HepG2 (cell line): ENCODE measurements around the gene VEGFB. TPM values are rescaled to one million over a fixed set of nuclear protein-coding genes. Genes with fewer than 3 reads are reported as not detected.

Source experiments
- ELF4 ChIP-seq: sonication (generic); formaldehyde crosslinking; IDR thresholded peaks from 2 replicates; pipeline ENCODE4 v1.5.0; 2020; ENCODE audit warnings: missing genetic modification reagents, mild to moderate bottlenecking, moderate library complexity, borderline replicate concordance
- FLYWCH1 ChIP-seq: sonication (generic); formaldehyde crosslinking; IDR thresholded peaks from 2 replicates; pipeline ENCODE4 v1.8.1; 2023; ENCODE audit warnings: mild to moderate bottlenecking, missing genetic modification reagents
- KLF13 ChIP-seq: sonication (generic); formaldehyde crosslinking; IDR thresholded peaks from 2 replicates; pipeline ENCODE4 v1.4.0; 2020; ENCODE audit warnings: mild to moderate bottlenecking, missing genetic modification reagents
- NFE2L1 ChIP-seq: sonication (generic); formaldehyde crosslinking; IDR thresholded peaks from 2 replicates; pipeline ENCODE4 v1.4.0; 2020; ENCODE audit warnings: missing genetic modification reagents, mild to moderate bottlenecking, borderline replicate concordance
- PCBP2 ChIP-seq: fragments of 200-400 bp; formaldehyde crosslinking; optimal IDR thresholded peaks from 2 replicates; pipeline ENCODE3; 2018; ENCODE audit warnings: low read length, low read depth; ENCODE audit not compliant: poor library complexity, severe bottlenecking
- PHF20 ChIP-seq: sonication (generic); formaldehyde crosslinking; IDR thresholded peaks from 2 replicates; pipeline ENCODE4 v1.5.0; 2020; ENCODE audit warnings: mild to moderate bottlenecking, missing genetic modification reagents
- PPARG ChIP-seq: conservative IDR thresholded peaks from 2 replicates; pipeline ENCODE4 v1.6.1; 2016; ENCODE audit warnings: missing biosample characterization, missing genetic modification reagents
- RCOR2 ChIP-seq: IDR thresholded peaks from 2 replicates; pipeline ENCODE4 v1.6.1; 2016; ENCODE audit warnings: missing biosample characterization, missing genetic modification reagents
- TP53 ChIP-seq: sonication (generic); formaldehyde crosslinking; conservative IDR thresholded peaks from 2 replicates; pipeline ENCODE4 v1.4.0; 2020; ENCODE audit warnings: missing genetic modification reagents
- UBTF ChIP-seq: sonication (generic); formaldehyde crosslinking; IDR thresholded peaks from 2 replicates; pipeline ENCODE4 v1.4.0; 2020; ENCODE audit warnings: mild to moderate bottlenecking, missing genetic modification reagents
- ZC3H13 ChIP-seq: sonication (generic); formaldehyde crosslinking; IDR thresholded peaks from 2 replicates; pipeline ENCODE4 v1.8.1; 2023; ENCODE audit warnings: mild to moderate bottlenecking, missing genetic modification reagents, moderate library complexity
- ZNF720 ChIP-seq: sonication (generic); formaldehyde crosslinking; IDR thresholded peaks from 2 replicates; pipeline ENCODE4 v1.4.0; 2020; ENCODE audit warnings: missing genetic modification reagents
- ZNF788 ChIP-seq: sonication (generic); formaldehyde crosslinking; IDR thresholded peaks from 2 replicates; pipeline ENCODE4 v1.5.0; 2020; ENCODE audit warnings: mild to moderate bottlenecking, missing genetic modification reagents, borderline replicate concordance
- polyA plus RNA-seq, 8 experiments: library from polyadenylated mRNA; depleted of rRNA in 3 of 8; stranded (reverse) in 7 of 8; unstranded in 1 of 8; fragments of >200 nt; fragmentation: Illumina TruSeq in 4 of 8; extraction: Trizol in 4 of 8; gene quantifications; 2 replicates each; pipeline versions ENCODE4 v1.2.1 to v1.2.3, GENCODE V29; 2011 to 2016; ENCODE audit warnings: low read depth in 4 of 8, missing spikeins in 1 of 8, mixed read lengths in 1 of 8; ENCODE audit not compliant: insufficient read depth in 1 of 8
- total RNA-seq, 5 experiments: library from RNA; depleted of rRNA; stranded (reverse); fragments of >200 nt; fragmentation: Illumina TruSeq; extraction: Trizol; gene quantifications; 2 replicates each; pipeline ENCODE4 v1.2.3, GENCODE V29; 2016; ENCODE audit warnings: low read depth in 1 of 5
- TF ChIP-seq, protein P1 (sequence below), 2 experiments: fragments of 450-650 bp in 1 of 2; sonication (generic) in 1 of 2; formaldehyde crosslinking in 1 of 2; IDR thresholded peaks; 2 replicates each; pipeline versions ENCODE4 v1.6.1 to v1.8.0; 2016 to 2022; ENCODE audit warnings: antibody characterized with exemption in 1 of 2, mild to moderate bottlenecking in 1 of 2, missing genetic modification reagents in 1 of 2
- TF ChIP-seq, protein P2 (sequence below): sonication (generic); formaldehyde crosslinking; IDR thresholded peaks from 2 replicates; pipeline ENCODE4 v1.5.1; 2020; ENCODE audit warnings: missing genetic modification reagents, mild to moderate bottlenecking, borderline replicate concordance

VEGFB gene
- total and polyA plus RNA-seq, 2 of the 13 experiments (the other 11 are each of a cell fraction or from before 2014, with no cell fraction given), result 9.0 to 11.3 TPM

GRCh38 chr11:64284962-64285884, 50.8 kb downstream of the VEGFB start, which contains the start of gene GPR137 (continued):
- TF ChIP-seq UBTF (CRISPR knock-in tag), result no peak; the same call in 1 of the 2 replicates
- TF ChIP-seq NFE2L1 (CRISPR knock-in tag), result no peak
- no peak for TF ChIP-seq PPARG (CRISPR knock-in tag)
- TF ChIP-seq PHF20 (CRISPR knock-in tag), result no peak
- no peak for TF ChIP-seq ZNF720 (CRISPR knock-in tag)
- TF ChIP-seq, protein P1, sequence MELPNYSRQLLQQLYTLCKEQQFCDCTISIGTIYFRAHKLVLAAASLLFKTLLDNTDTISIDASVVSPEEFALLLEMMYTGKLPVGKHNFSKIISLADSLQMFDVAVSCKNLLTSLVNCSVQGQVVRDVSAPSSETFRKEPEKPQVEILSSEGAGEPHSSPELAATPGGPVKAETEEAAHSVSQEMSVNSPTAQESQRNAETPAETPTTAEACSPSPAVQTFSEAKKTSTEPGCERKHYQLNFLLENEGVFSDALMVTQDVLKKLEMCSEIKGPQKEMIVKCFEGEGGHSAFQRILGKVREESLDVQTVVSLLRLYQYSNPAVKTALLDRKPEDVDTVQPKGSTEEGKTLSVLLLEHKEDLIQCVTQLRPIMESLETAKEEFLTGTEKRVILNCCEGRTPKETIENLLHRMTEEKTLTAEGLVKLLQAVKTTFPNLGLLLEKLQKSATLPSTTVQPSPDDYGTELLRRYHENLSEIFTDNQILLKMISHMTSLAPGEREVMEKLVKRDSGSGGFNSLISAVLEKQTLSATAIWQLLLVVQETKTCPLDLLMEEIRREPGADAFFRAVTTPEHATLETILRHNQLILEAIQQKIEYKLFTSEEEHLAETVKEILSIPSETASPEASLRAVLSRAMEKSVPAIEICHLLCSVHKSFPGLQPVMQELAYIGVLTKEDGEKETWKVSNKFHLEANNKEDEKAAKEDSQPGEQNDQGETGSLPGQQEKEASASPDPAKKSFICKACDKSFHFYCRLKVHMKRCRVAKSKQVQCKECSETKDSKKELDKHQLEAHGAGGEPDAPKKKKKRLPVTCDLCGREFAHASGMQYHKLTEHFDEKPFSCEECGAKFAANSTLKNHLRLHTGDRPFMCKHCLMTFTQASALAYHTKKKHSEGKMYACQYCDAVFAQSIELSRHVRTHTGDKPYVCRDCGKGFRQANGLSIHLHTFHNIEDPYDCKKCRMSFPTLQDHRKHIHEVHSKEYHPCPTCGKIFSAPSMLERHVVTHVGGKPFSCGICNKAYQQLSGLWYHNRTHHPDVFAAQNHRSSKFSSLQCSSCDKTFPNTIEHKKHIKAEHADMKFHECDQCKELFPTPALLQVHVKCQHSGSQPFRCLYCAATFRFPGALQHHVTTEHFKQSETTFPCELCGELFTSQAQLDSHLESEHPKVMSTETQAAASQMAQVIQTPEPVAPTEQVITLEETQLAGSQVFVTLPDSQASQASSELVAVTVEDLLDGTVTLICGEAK (IDR thresholded peaks at IDR 0.05), result no peak
- TF ChIP-seq, protein P1 (CRISPR knock-in tag; IDR thresholded peaks at IDR 0.05), result 0 out of 2 replicates have a peak, but pooled peaks have one; percentile 13
- TF ChIP-seq, protein P2, sequence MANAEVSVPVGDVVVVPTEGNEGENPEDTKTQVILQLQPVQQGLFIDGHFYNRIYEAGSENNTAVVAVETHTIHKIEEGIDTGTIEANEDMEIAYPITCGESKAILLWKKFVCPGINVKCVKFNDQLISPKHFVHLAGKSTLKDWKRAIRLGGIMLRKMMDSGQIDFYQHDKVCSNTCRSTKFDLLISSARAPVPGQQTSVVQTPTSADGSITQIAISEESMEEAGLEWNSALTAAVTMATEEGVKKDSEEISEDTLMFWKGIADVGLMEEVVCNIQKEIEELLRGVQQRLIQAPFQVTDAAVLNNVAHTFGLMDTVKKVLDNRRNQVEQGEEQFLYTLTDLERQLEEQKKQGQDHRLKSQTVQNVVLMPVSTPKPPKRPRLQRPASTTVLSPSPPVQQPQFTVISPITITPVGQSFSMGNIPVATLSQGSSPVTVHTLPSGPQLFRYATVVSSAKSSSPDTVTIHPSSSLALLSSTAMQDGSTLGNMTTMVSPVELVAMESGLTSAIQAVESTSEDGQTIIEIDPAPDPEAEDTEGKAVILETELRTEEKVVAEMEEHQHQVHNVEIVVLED, result 0 out of 2 replicates have a peak, but pooled peaks have one; percentile 7
- TF ChIP-seq ELF4, result no peak
- no peak for TF ChIP-seq KLF13 (CRISPR knock-in tag)
- TF ChIP-seq RCOR2 (CRISPR knock-in tag), result no peak
- TF ChIP-seq ZNF788, result 0 out of 2 replicates have a peak, but pooled peaks have one; percentile 14
- no peak for TF ChIP-seq PCBP2
- no peak for TF ChIP-seq FLYWCH1 (CRISPR knock-in tag)
- TF ChIP-seq ZC3H13, result no peak
- TF ChIP-seq TP53 (CRISPR knock-in tag), result no peak
